HG03457 (cell line): ENCODE measurements around the gene GPRC5B.

Source experiments
- ATAC-seq: cut with Tn5 transposase; IDR thresholded peaks from one replicate; pipeline ENCODE4 v1.9.1; 2021; ENCODE audit warnings: moderate number of reproducible peaks; ENCODE audit not compliant: unreplicated experiment

Gene GPRC5B

DNA sequence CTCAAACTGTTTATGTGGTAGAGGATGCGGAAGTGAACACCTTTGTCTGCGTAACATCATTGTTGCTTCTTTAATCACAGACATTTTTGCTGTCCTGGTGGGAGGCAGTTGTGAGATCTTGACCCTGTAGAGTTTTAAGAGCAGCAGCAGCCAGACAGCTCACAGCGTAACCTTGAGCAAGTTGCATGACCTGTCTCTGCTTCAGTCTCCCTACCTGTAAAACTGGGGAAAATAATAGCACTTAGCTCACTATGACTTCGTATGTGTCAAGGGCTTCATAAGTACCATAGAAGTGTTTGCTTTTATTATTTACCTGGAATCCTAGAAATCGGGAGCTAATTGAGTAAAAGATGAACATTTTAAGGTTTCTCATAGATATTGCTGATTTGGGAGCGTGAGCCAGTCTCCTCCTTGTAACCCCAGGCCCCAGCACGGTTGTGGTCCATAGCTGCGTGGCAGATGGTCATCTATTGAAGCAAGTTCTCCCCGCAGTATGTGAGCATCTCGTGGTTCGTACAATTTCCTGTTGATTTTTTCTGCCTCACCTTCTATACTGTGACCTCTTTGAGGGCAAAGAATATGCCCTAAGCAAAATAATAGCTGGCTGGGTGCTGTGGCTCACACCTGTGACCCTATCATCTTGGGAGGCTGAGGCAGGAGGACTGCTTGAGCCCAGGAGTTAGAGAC is 34.4 kb downstream of the GPRC5B start:
- ATAC-seq, result no peak

DNA sequence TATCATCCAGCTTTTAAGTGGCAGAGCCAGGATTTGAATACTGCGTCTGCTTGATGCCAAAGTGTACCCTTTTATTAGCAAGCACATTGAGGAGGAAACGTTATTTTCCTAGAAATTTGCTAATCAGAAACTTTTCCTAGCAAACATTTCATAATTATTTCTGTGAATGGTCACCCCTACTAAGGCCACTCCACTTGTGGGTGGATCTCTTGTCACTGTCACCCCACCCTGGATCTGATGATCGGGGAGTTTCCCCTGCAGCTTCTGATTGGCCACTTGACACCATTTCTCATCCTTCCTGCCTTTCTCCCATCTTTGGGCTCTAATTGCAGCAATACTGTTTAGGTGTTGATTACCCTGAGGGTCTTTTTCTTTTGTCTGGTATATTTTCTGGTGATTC is 35.9 kb downstream of the GPRC5B start:
- no peak for ATAC-seq

DNA sequence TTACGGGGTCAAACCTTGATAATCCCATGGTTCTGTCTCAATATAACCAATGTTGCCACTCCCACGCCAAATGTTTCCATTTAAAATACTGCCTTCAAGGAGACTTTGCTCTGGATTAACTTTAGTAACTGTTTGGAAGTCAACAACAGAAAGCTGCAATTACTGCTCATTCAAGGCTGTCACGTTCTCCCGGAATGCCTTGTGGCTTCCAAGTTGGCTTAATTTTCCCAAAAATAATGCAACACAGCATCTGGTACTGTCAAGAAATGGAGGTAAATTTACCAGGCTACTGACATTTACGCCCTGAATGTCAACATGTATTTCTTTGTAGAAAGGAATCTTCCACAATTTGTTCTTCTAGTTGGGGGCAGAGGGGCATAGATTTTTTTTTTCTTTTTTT is 38.2 kb downstream of the GPRC5B start:
- no peak for ATAC-seq

DNA sequence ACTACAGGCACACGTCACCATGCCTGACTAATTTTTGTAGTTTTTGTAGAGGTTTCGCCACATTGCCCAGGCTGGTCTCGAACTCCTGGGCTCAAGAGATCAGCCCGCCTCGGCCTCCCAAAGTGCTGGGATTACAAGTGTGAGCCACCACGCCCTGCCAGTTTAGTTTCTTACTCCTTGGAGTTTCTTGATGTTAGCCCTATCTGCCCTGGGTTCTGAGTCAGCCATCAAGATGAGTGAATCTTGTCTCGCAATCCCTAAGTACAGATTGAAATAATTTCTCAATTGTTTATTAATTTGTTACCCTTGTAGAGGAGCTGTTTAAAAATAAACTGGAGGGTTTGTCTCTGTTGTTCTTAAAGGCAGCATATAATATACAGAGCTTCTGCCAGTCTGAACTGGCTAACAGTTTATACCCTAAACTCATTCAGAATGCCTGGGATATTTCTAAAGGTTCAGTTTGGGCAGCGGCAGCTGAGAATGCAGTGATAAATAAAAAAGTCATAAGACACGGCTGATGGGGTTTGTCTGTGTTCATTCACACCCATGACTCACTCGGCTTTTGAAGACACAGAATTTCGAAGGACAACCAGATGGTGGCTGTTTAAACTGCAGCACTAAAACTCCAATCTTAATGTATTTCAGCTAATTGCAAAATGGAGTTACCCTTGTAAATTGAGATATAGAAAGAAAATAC is 39.6 kb downstream of the GPRC5B start:
- no peak for ATAC-seq

DNA sequence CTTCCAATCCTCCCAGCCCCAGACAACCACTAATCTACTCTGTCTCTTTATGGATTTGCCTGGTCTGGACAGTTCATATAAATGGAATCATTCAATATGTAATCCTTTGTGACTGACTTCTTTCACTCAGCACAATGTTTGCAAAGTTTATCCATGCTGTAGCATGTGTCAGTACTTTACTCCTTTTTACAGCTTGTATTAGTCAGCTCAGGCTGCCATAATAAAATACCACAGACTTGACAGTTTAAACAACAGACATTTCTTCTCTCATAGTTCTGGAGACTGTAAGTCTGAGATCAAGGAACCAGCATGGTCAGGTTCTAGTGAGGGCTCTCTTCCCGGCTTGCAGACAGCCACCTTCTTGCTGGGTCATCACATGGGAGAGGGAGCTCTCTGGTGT is 41.3 kb downstream of the GPRC5B start:
- ATAC-seq, result no peak

DNA sequence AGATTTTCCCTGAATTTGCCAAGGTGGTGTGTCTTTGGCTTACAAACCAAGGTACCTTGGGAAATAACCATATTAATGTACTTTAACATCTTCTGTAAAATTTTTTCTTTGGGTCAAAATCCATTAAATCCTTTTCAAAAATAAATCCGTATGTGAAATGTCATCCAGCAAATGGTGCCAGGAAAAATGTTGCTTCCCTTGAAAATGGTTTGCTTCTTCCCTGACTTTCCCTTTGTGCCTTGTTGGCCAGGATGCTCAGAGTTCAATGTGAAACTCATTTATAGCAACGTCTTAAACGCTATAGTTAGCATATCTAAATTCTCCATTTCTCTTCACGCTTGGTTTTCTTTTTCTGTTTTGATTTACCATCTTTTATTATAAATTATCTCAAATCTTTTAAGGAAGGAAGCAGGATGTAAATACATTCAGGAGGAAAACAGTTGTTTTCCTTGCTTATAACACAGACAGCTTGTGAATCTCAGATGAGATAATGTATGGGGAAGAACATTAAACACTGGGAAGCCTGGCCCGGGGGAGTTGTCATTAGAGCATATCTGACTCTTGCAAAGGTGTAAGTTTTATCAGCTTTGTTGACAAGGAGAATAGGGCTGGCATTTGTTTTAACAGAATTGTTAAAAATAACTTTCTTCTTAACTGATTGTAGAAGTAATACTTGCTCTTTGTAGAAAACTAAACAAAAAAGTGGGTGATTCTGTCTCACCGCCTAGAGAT is 42.1 kb downstream of the GPRC5B start:
- no peak for ATAC-seq

DNA sequence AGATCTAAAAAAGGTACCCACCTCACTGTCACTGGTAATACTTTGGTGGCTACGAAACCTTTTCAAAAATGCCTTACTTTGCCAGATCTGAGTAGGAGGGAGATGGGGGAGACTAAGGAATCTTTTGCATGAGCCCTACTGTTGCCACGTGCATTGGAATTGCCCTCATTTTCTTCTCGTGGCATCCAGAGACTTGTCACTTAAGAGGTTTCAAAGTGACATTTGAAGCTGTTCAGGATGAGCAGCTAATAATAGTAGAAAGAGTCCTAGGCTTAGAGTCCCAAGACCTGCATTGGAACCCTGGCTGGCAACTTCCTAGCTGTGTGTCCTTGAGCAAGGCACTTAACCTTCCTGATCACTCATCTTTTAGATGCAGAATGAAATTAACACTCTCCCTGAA is 43.5 kb downstream of the GPRC5B start:
- ATAC-seq, result no peak

DNA sequence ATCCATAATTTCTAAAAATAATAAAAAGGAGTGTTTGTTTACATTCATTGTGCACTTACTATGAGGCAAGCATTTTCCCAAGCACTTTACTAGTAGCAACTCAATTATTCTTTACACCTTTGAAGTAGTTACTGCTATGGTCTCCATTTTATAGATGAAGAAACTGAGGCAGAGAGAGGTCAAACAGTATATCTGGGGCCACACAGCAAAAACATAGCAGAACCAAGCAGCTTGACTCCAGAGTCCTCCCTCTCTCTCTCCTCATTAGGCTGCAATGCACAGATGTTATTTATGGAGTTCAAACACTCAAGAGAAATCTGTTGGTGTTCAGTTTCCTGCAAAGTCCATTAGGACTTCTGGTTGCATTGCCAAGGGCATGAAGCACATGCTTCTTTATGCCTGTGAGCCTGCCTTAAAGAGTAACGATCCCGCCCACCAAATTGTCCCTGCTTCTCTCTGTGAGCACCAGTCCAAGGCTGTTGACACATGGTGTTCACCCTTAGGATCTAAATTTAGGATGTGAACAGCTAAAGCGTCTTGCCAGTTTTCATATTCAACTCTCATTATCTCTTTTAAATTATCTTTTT is 44.0 kb downstream of the GPRC5B start:
- no peak for ATAC-seq

DNA sequence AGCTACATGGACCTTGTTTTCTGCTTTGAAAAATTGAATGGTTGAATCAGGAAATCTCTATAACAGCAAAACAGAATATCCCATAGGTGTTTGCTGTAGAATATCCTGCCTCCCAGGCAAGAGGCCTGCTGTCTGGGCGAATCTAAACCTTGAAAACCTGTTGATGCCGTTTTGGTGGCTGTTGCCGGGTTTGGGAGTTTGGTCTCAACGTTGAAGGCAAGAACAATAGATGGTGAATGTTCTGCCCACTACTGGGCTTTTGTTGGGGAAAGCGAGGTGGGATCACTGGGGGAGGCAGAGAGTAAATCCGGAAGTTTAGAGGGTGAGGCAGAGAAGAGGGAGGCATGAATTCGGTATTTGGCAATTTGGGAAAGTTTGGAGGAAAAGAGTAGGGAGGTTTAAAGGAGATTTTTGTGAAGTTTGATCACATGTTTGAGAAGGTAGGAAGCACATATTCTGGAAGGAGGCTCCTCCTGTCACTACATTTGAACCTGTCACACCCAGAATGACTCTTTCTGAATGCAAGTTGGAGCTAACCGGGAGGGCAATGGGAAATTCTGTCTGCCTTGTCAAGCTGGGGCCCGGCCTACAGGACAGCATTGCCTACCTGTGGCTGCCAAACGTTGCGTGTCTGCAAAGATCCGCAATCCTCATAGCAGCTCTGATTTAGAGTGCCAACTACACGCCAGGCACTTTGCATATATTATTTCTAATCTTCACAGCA is 46.5 kb downstream of the GPRC5B start:
- ATAC-seq, result no peak

DNA sequence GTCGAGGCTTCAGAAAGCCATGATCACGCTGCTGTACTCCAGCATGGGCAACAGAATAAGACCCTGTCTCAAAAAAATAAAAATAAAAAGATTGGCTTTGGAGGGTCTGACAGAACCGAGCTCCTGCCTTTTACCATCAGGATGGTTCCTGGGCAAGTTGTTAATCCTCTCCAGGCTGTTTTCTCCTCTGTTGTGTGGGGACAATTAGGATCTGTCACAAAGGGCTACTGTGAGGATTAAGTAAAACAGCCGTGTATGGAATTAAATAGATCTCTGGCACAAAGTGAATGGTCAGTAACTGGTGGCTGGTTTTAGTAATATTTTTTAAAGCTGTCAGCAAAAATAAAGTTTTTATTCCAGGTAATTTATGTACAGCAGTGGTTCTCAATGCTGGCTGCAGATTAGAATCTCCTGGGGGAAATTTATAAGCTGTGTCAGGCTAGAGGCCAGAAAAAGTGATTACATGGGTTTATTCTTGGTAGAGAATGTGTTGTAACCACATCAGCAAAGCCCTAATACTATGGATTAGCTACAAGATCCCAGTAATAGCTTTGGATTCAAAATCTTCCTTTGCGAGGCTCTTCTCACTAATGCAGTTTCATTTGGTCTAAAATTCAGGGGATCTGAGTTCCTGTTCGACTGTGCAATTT is 47.2 kb downstream of the GPRC5B start:
- no peak for ATAC-seq

DNA sequence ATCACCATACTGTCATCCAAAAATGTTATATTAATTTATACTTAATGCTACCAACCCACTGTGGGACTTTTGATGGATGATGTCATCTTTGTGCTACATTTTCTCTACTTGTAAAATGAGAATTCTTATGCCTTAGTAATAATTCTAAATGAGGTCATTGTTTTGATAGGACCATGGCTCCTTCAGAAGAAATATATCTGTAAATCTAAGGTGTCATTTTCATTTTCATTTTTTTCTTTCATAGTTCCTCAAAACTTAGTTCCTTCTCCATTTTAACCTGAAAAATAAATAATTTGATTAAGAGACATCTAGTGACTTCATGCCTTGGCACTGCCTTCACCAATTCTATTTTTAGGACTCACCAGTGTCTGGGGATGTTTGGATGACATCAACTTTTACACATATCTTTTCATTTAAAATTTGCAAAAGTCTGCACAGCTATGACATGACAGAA is 48.7 kb downstream of the GPRC5B start:
- no peak for ATAC-seq

DNA sequence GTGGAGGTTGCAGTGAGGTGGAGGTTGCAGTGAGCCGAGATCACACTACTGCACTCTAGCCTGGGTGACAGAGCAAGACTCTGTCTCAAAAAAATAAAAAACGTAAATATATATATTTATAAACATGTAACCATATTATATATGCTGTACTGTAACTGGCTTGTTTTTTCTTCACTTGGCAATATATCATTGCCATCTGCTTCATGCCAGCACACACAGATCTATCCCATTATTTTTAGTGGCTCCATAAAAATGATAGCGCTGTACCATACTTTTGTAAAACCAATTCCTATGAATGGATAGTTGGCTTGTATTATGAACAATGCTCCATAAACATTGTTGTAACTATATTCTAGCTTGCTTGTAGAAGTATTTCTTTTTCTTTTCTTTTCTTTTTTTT is 49.5 kb downstream of the GPRC5B start:
- ATAC-seq, result no peak

DNA sequence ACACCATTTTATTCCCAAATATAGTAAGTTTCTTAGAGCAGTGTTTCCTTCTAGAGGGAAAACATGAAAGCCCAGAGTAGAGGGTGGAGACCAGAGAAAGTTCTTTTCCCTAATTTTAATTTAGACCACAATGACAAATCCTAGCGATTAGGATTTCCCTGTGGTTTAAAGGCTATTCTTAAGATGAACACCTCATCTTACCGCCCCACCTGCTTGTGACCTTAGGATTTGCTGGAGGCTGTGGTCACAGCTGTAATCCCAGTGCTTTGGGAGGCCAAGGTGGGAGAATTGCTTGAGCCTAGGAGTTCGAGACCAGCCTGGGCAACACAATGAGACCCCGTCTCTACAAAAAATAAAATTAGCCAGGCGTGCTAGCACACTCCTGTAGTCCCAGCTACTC is 51.1 kb downstream of the GPRC5B start:
- ATAC-seq, result no peak

DNA sequence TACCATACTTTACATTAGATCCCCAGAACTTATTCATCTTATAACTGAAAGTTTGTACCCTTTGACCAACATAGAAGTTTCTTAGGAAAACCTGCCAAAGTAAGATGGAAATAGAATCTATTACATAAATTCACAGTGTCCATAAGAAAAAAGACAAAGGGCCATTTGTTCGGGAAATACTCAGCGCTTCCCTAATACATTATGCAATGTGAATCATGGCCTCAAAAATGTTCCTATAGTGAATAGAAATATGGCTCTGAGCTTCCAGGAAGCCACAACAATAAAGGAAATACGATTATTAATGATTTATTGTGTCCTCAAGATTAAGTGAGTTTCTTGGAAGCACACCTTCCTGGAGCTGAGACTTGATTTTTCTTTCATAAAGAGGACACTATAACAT is 51.5 kb downstream of the GPRC5B start:
- no peak for ATAC-seq

DNA sequence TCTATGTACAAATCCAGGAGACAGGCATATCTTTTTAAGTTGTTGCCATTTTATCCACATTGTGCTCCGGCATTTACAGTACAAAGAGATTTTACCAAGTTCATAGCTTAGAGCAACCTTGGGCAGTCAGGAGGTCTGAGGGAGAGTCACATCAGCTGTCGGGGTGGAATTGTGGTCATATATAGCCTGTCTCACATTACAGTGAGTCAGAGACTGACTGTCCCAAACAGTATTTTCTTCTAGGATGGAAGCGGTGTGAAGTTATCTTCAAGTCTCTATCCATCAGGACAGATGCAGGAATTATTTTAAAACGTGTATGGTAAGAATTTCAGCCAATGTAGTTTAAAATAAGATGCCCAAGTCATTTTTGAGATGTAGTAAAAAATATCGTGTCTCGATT is 53.0 kb downstream of the GPRC5B start:
- ATAC-seq, result no peak

DNA sequence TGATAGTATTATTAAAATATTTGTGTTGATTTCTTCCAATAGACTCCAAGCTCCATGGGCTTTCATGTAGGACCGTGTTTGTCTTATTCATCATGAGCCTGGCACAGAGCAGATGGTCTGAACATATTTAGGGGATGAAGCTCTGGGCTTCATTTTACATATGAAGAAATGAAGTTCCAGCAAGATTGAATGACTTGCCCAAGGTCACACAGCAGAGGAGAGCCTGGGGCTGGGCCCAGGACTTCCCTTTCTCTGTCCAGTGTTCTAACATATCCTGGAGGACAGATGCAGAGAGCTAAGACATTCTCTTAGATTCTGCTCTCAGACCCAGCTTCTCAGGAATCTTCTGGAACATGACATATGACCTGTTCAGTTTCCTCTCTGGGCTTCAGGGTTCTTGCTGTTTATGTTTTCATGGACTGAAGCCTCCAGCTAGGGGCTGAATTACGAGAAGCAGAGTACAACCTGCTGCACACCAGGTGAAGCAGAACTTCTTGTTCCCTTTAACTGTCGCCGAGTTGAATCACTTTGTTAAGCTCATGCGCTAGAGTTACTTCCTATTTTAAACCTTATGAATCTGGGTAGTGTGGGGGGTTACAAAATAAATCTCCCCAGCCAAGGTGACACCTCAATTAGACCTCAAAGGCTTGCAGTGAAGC is 53.6 kb downstream of the GPRC5B start:
- no peak for ATAC-seq

DNA sequence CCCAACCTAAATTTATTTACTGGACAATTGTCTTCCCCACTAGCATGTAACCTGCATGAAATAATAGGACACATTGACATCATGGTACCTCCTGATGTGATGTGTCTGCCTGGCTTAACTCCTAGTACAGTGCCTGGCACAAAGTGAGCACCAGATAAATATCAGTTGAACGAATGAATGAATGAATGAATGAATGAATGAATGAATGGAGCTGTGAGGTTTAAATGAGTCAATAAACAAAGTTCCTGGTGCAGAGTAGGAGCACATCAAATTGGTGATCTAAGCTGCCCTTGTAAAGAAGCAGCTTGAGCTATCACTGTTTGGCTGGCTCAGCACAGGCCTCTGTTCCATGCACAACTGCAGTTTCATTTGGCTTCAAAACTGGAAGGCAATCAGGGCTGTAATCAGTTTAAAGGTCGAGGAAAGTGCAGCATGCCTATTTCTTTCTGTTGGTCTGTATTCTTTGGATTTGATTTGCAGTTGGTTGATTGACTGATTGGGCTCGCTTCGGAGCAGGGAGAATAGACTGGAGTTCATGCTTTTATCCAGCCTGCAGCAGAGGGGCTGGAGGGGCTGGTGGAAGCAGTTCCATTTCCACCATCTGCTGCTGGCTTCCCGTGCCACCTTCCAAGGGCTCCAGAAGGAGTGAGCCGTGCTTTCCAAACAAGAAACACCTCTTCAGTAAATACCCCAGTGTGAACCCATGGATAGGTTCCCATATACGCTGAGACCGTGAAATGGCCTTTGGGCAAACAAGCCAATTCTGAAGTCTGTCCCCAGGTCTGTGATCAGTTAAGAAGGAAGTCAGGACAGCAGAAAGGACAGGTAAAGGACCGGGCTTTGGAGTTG is 54.6 kb downstream of the GPRC5B start:
- ATAC-seq, result no peak

DNA sequence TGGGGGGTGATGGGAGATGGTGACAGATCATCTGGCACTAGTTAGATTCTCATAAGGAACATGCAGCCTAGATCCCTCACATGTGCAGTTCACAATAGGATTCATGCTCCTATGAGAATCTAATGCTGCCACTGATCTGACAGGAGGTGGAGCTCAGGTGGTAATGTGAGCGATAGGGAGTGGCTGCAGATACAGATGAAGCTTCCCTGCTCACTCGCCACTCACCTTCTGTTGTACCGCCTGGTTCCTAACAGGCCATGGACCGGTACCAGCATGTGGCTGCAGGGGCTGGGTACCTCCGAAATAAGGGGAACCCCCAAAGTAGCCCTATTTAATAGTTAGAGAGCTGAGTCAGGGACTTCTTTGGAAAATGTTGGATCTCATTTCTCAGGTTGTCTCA is 60.4 kb downstream of the GPRC5B start:
- ATAC-seq, result no peak

DNA sequence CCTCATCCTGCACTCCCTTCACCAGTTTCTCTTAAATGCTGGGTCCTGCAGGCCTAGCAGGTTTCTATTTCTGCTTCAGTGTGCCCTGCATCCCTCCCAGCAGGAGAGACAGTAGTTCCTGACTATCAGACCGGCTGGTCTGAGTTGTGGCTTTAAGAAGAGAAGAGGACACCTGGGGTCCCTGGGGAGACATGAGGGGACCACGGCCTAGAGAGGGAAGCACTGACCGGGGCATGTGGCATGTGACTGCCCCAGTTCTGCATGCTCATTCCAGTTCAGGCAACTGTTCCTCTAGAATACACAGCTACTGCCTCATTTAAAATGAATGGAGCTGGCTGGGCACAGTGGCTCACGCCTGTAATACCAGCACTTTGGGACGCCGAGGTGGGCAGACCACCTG is 61.3 kb downstream of the GPRC5B start:
- ATAC-seq, result no peak
